ENCODE data around the gene PANX2.

- TF ChIP-seq CTCF (IDR thresholded peaks at IDR 0.05) (no peak), POLR2A (IDR thresholded peaks at IDR 0.05) (no peak)
These were observed 56.3 kb downstream of the PANX2 start for GRCh38 chr22:50226875-50227165.
